Measurements from ENCODE around the gene PRRX2.

The PRRX2 gene

GRCh38 chr9:129637102-129637501 lies 28.3 kb upstream of the PRRX2 start:
- DNase-seq, result no peak

GRCh38 chr9:129637673-129638439 lies 27.6 kb upstream of the PRRX2 start:
- no peak for DNase-seq

- DNase-seq, result no peak
Observed at GRCh38 chr9:129639034-129639630, 26.3 kb upstream of the PRRX2 start.

GRCh38 chr9:129639756-129640085 lies 25.7 kb upstream of the PRRX2 start:
- DNase-seq, result no peak

- DNase-seq, result peak; percentile 24
Observed at GRCh38 chr9:129640086-129640870, 25.2 kb upstream of the PRRX2 start.

- no peak for DNase-seq
Observed at GRCh38 chr9:129640871-129641749, 24.3 kb upstream of the PRRX2 start.

GRCh38 chr9:129641750-129642585 lies 23.5 kb upstream of the PRRX2 start, which contains the start of gene ASB6:
Gene ASB6, minus strand, starts transcription at chr9:129642151. Its CDS starts 152 bp downstream, at chr9:129641999.
- peak; percentile 22 for DNase-seq

- no peak for DNase-seq
Observed at GRCh38 chr9:129643706-129644105, 21.7 kb upstream of the PRRX2 start.

GRCh38 chr9:129644365-129644764 lies 21.1 kb upstream of the PRRX2 start:
- DNase-seq, result no peak

GRCh38 chr9:129644902-129645301 lies 20.5 kb upstream of the PRRX2 start:
- DNase-seq, result no peak

- DNase-seq, result no peak
Observed at GRCh38 chr9:129646252-129646651, 19.2 kb upstream of the PRRX2 start.

- no peak for DNase-seq
Observed at GRCh38 chr9:129646654-129647053, 18.8 kb upstream of the PRRX2 start.

- no peak for DNase-seq
Observed at GRCh38 chr9:129647635-129648034, 17.8 kb upstream of the PRRX2 start.

- DNase-seq, result no peak
Observed at GRCh38 chr9:129648092-129648763, 17.2 kb upstream of the PRRX2 start.

GRCh38 chr9:129648764-129649115 lies 16.7 kb upstream of the PRRX2 start:
- no peak for DNase-seq

- no peak for DNase-seq
Observed at GRCh38 chr9:129649726-129650679, 15.4 kb upstream of the PRRX2 start.

- DNase-seq, result no peak
Observed at GRCh38 chr9:129650680-129651235, 14.7 kb upstream of the PRRX2 start.

- no peak for DNase-seq
Observed at GRCh38 chr9:129653823-129654553, 11.5 kb upstream of the PRRX2 start.

- no peak for DNase-seq
Observed at GRCh38 chr9:129654554-129655040, 10.8 kb upstream of the PRRX2 start.

All from NCI-H1436 treated with DMSO at 0.1 percent for 48 hours (cell line).